Neuronal stem cell (in vitro differentiated cells): ENCODE measurements around the gene DCDC2C.

Source experiments
- DNase-seq: peaks from one replicate; pipeline ENCODE4 v3.0.0-alpha.2; 2013; ENCODE audit warnings: low spot score
- H2AFZ ChIP-seq: one replicate; pipeline ENCODE4 v1.6.1; 2013; ENCODE audit warnings: mild to moderate bottlenecking, low read length, inconsistent platforms
- H2AK5ac ChIP-seq: 2 replicates; pipeline ENCODE4 v1.6.1; 2013; ENCODE audit warnings: low read depth, mild to moderate bottlenecking, inconsistent platforms, low read length, moderate library complexity, mixed read lengths
- H2BK120ac ChIP-seq: 2 replicates; pipeline ENCODE4 v1.6.1; 2013; ENCODE audit warnings: low read depth, mild to moderate bottlenecking, inconsistent platforms, low read length, moderate library complexity, mixed read lengths
- H2BK12ac ChIP-seq: one replicate; pipeline ENCODE4 v1.6.1; 2013; ENCODE audit warnings: low read length, inconsistent platforms
- H2BK15ac ChIP-seq: 2 replicates; pipeline ENCODE4 v1.6.1; 2013; ENCODE audit warnings: mild to moderate bottlenecking, low read length, inconsistent platforms, mixed read lengths
- H2BK5ac ChIP-seq: one replicate; pipeline ENCODE4 v1.6.1; 2013; ENCODE audit warnings: inconsistent platforms, mild to moderate bottlenecking, low read length, moderate library complexity
- H3K14ac ChIP-seq: one replicate; pipeline ENCODE4 v1.6.1; 2013; ENCODE audit warnings: low read length, inconsistent platforms
- H3K18ac ChIP-seq: 2 replicates; pipeline ENCODE4 v1.6.1; 2013; ENCODE audit warnings: low read length, inconsistent platforms
- H3K23ac ChIP-seq: 2 replicates; pipeline ENCODE4 v1.6.1; 2013; ENCODE audit warnings: low read depth, mild to moderate bottlenecking, mixed read lengths, low read length, inconsistent platforms; ENCODE audit not compliant: poor library complexity
- H3K27ac ChIP-seq: replicated peaks from 3 replicates; pipeline ENCODE4 v1.5.1; 2013; ENCODE audit warnings: low read length, inconsistent platforms
- H3K27me3 ChIP-seq, 3 experiments: 2 replicates each; pipeline ENCODE4 v1.6.1; 2013; ENCODE audit warnings: low read length in 3 of 3, mild to moderate bottlenecking in 2 of 3, inconsistent platforms in 1 of 3, low read depth in 1 of 3, mixed read lengths in 1 of 3, moderate library complexity in 1 of 3; ENCODE audit not compliant: control insufficient read depth in 3 of 3, insufficient read depth in 3 of 3
- H3K36me3 ChIP-seq, 2 donors: replicated peaks in 1 of 2; 2 replicates each; pipeline ENCODE4 v1.6.1; 2013; ENCODE audit warnings: low read length in 2 of 2; ENCODE audit not compliant: control insufficient read depth in 2 of 2, insufficient read depth in 2 of 2
- H3K4ac ChIP-seq: 2 replicates; pipeline ENCODE4 v1.6.1; 2013; ENCODE audit warnings: inconsistent platforms, mild to moderate bottlenecking, low read length, moderate library complexity
- H3K4me1 ChIP-seq, 2 donors: 1 replicate in 1 of 2; 2 replicates in 1 of 2; pipeline ENCODE4 v1.6.1; 2013; ENCODE audit warnings: low read length in 2 of 2, low read depth in 1 of 2; ENCODE audit not compliant: control insufficient read depth in 2 of 2, insufficient read depth in 1 of 2
- H3K4me2 ChIP-seq: one replicate; pipeline ENCODE4 v1.6.1; 2013; ENCODE audit warnings: mild to moderate bottlenecking, low read length, inconsistent platforms; ENCODE audit not compliant: insufficient read depth, poor library complexity, severe bottlenecking
- H3K4me3 ChIP-seq, 2 donors: 2 replicates each; pipeline ENCODE4 v1.5.1; 2013; ENCODE audit warnings: low read length in 2 of 2, mild to moderate bottlenecking in 2 of 2, inconsistent platforms in 1 of 2, moderate library complexity in 1 of 2
- H3K79me1 ChIP-seq: one replicate; pipeline ENCODE4 v1.6.1; 2013; ENCODE audit warnings: low read depth, mild to moderate bottlenecking, inconsistent platforms, low read length, moderate library complexity
- H3K9ac ChIP-seq: one replicate; pipeline ENCODE4 v1.6.1; 2013; ENCODE audit warnings: mild to moderate bottlenecking, low read depth, low read length, inconsistent platforms; ENCODE audit not compliant: poor library complexity
- H3K9me3 ChIP-seq, 2 donors: replicated peaks in 1 of 2; 2 replicates each; pipeline versions ENCODE3 to v1.6.1; 2013; ENCODE audit warnings: low read length in 2 of 2, mild to moderate bottlenecking in 2 of 2, inconsistent platforms in 1 of 2, low read depth in 1 of 2, mixed read lengths in 1 of 2, moderate library complexity in 1 of 2; ENCODE audit not compliant: control insufficient read depth in 2 of 2, insufficient read depth in 1 of 2
- H4K8ac ChIP-seq: one replicate; pipeline ENCODE4 v1.6.1; 2013; ENCODE audit warnings: low read depth, mild to moderate bottlenecking, inconsistent platforms, low read length, moderate library complexity
- H4K91ac ChIP-seq: one replicate; pipeline ENCODE4 v1.6.1; 2013; ENCODE audit warnings: low read length, low read depth, mild to moderate bottlenecking, inconsistent platforms; ENCODE audit not compliant: poor library complexity
- WGBS, 2 donors: extraction: QIAGEN DNeasy Blood & Tissue Kit; methylation state at CpG; one replicate each; pipeline ENCODE4 v1.1.7; 2013; ENCODE audit warnings: missing lambda C conversion rate in 2 of 2, mixed read lengths in 1 of 2; ENCODE audit not compliant: insufficient read length in 2 of 2, insufficient replicate concordance in 1 of 2; ENCODE audit errors: extremely low coverage in 2 of 2; 5-methylcytosine and 5-hydroxymethylcytosine counted together

The DCDC2C gene

GRCh38 chr2:3756306-3756705, 52.9 kb downstream of the DCDC2C start:
- Histone ChIP-seq H3K9ac (no peak overlapping the region), H2BK15ac (no peak overlapping the region), H3K18ac (no peak overlapping the region), H3K27ac (no peak overlapping the region), H3K4me3 (no peak overlapping the region), H2AFZ (no peak overlapping the region), H3K23ac (no peak overlapping the region), H3K9me3 (peaks cover 0 to 3% of the 10 kb centered on the region in 2 donors), H3K79me1 (no peaks in the 10 kb centered on the region), H2BK120ac (no peak overlapping the region), H2BK5ac (no peak overlapping the region), H4K8ac (no peak overlapping the region), H4K91ac (no peak overlapping the region), H3K14ac (no peak overlapping the region), H3K4me1 (peaks cover 0 to 6% of the 10 kb centered on the region in 2 donors), H3K36me3 (no peaks in the 10 kb centered on the region), H3K27me3 (no peaks in the 10 kb centered on the region), H2BK12ac (no peak overlapping the region), H3K4ac (no peak overlapping the region), H3K4me2 (no peak overlapping the region), H2AK5ac (no peak overlapping the region)
- WGBS, 2 donors: no CpG with 5 or more reads among the region's 8 CpGs
- no peak for DNase-seq

GRCh38 chr2:3758906-3759305, 55.5 kb downstream of the DCDC2C start:
- no peak overlapping the region for H4K8ac ChIP-seq
- no peak overlapping the region for H3K18ac ChIP-seq
- H2BK12ac ChIP-seq: no peak overlapping the region
- H3K9me3 ChIP-seq: peaks cover 0 to 4% of the 10 kb centered on the region in 2 donors
- H3K14ac ChIP-seq: no peak overlapping the region
- no peak overlapping the region for H3K4me2 ChIP-seq
- H3K9ac ChIP-seq: no peak overlapping the region
- no peak overlapping the region for H3K4ac ChIP-seq
- no peaks in the 10 kb centered on the region for H3K79me1 ChIP-seq
- no peak overlapping the region for H4K91ac ChIP-seq
- DNase-seq: no peak
- no peak overlapping the region for H3K4me3 ChIP-seq
- H3K27ac ChIP-seq: no peak overlapping the region
- H2AFZ ChIP-seq: no peak overlapping the region
- no peaks in the 10 kb centered on the region for H3K27me3 ChIP-seq
- WGBS, 2 donors: no CpG with 5 or more reads among the region's 7 CpGs
- H3K36me3 ChIP-seq: no peaks in the 10 kb centered on the region
- no peak overlapping the region for H2AK5ac ChIP-seq
- no peak overlapping the region for H3K23ac ChIP-seq
- H2BK120ac ChIP-seq: no peak overlapping the region
- peaks cover 0 to 6% of the 10 kb centered on the region in 2 donors for H3K4me1 ChIP-seq
- H2BK5ac ChIP-seq: no peak overlapping the region
- no peak overlapping the region for H2BK15ac ChIP-seq

- H2BK12ac ChIP-seq: no peak overlapping the region
- H3K36me3 ChIP-seq: no peaks in the 10 kb centered on the region
- no peaks in the 10 kb centered on the region for H3K27me3 ChIP-seq
- DNase-seq: no peak
- WGBS, 2 donors: no CpG with 5 or more reads among the region's 7 CpGs
- H2BK5ac ChIP-seq: no peak overlapping the region
- no peak overlapping the region for H4K91ac ChIP-seq
- H3K14ac ChIP-seq: no peak overlapping the region
- no peak overlapping the region for H2AFZ ChIP-seq
- H2AK5ac ChIP-seq: no peak overlapping the region
- no peak overlapping the region for H3K9ac ChIP-seq
- H2BK120ac ChIP-seq: no peak overlapping the region
- no peak overlapping the region for H3K4me2 ChIP-seq
- no peak overlapping the region for H3K4ac ChIP-seq
- H3K4me3 ChIP-seq: no peak overlapping the region
- no peak overlapping the region for H3K18ac ChIP-seq
- peaks cover 0 to 4% of the 10 kb centered on the region in 2 donors for H3K9me3 ChIP-seq
- no peak overlapping the region for H3K27ac ChIP-seq
- H3K79me1 ChIP-seq: no peaks in the 10 kb centered on the region
- no peak overlapping the region for H2BK15ac ChIP-seq
- H3K4me1 ChIP-seq: peaks cover 0 to 6% of the 10 kb centered on the region in 2 donors
- no peak overlapping the region for H3K23ac ChIP-seq
- H4K8ac ChIP-seq: no peak overlapping the region
Measured at GRCh38 chr2:3759331-3759730, 56.0 kb downstream of the DCDC2C start.

GRCh38 chr2:3759761-3760160, 56.4 kb downstream of the DCDC2C start:
- H3K4me3 ChIP-seq: no peak overlapping the region

More at GRCh38 chr2:3759761-3760160, 56.4 kb downstream of the DCDC2C start:
- H2BK5ac ChIP-seq: no peak overlapping the region
- no peak overlapping the region for H3K4me2 ChIP-seq
- no peak overlapping the region for H3K4ac ChIP-seq
- no peak overlapping the region for H3K9ac ChIP-seq
- H3K4me1 ChIP-seq: peaks cover 0 to 6% of the 10 kb centered on the region in 2 donors
- H2AK5ac ChIP-seq: no peak overlapping the region
- no peak overlapping the region for H3K23ac ChIP-seq
- no peak overlapping the region for H2AFZ ChIP-seq
- no peaks in the 10 kb centered on the region for H3K79me1 ChIP-seq
- no peak overlapping the region for H2BK15ac ChIP-seq
- H3K18ac ChIP-seq: no peak overlapping the region
- DNase-seq: no peak
- no peaks in the 10 kb centered on the region for H3K27me3 ChIP-seq
- H2BK120ac ChIP-seq: no peak overlapping the region
- H3K9me3 ChIP-seq: peaks cover 0 to 4% of the 10 kb centered on the region in 2 donors
- H3K36me3 ChIP-seq: no peaks in the 10 kb centered on the region
- WGBS, 2 donors: no CpG with 5 or more reads among the region's 4 CpGs
- H4K91ac ChIP-seq: no peak overlapping the region
- no peak overlapping the region for H2BK12ac ChIP-seq
- no peak overlapping the region for H3K14ac ChIP-seq
- H4K8ac ChIP-seq: no peak overlapping the region
- H3K27ac ChIP-seq: no peak overlapping the region
